NCI-H1436 treated with DMSO at 0.1 percent for 48 hours (cell line): ENCODE results near the gene TSPAN5.

ENCODE experiments used
- DNase-seq: peaks from one replicate; lab custom pipeline; 2025; lab: John Stamatoyannopoulos, UW

Gene TSPAN5

GRCh38 chr4:98585596-98585995 is 72.8 kb downstream of the TSPAN5 start:
- DNase-seq, result no peak

GRCh38 chr4:98584265-98584664 is 74.1 kb downstream of the TSPAN5 start:
- DNase-seq, result no peak

DNA sequence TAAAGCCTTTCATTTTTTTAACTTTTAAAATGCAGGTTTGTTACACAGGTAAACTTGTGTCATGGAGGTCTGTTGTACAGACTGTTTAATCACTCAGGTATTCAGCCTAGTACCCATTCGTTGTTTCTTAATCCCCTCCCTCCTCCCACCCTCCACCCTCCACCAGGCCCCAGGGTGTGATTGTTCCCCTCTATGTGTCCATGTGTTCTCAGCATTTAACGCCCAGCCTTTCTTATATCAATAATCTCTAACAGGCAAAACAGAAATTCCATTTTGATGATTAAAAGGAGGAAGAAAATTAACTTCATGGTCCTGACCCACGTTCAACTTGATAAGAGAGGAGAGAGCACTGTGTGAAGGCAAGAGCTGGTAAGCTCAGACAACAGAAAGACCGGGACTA is 75.1 kb downstream of the TSPAN5 start:
- DNase-seq, result no peak

DNA sequence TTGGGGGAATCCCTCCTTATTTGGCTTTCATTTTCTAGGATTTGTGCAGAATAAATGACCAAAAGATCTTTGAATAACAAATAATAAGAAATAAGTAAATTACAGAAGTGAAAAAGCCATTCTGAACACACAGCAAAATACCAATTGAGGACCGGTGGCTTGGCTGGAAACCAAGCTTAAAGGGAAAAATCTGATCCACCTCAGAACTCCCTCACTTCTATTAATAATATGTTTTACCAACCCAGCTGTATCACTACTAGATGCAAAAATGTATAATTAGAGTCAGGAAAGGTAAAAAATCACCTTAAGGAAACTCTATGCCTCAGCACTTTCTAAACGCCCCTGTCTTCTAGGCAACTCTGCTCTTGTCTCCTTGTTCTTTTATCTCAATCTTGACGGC is 77.3 kb downstream of the TSPAN5 start:
- no peak for DNase-seq

GRCh38 chr4:98577956-98578355 is 80.5 kb downstream of the TSPAN5 start:
- DNase-seq, result no peak

- DNase-seq, result no peak
These were observed 83.6 kb downstream of the TSPAN5 start for GRCh38 chr4:98574816-98575215.

DNA sequence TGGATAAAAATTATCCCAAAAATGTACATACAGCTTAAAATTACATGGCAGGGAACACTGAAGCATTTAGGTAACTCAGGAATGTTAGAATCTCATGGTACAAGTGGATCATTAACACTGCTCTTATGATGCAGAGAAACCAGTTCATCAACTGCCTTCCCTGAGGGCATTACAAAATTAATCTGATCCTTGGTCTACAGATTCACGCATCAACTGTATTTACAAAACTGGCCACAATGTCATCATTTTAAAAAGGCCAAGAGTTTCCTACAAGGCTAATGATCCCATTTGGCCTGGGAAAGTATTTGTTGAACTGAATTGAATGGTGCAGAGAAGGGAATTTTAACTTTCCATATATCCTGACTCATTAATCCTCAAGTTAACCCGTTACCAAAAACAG is 84.6 kb downstream of the TSPAN5 start:
- no peak for DNase-seq

GRCh38 chr4:98572697-98573096 is 85.7 kb downstream of the TSPAN5 start:
- no peak for DNase-seq

- no peak for DNase-seq
These were observed 87.1 kb downstream of the TSPAN5 start for GRCh38 chr4:98571161-98571786.

- DNase-seq, result no peak
These were observed 88.1 kb downstream of the TSPAN5 start for GRCh38 chr4:98570151-98570797.

- no peak for DNase-seq
These were observed 89.3 kb downstream of the TSPAN5 start for GRCh38 chr4:98568941-98569663.

- DNase-seq, result no peak
These were observed 90.8 kb downstream of the TSPAN5 start for GRCh38 chr4:98567611-98568010.

DNA sequence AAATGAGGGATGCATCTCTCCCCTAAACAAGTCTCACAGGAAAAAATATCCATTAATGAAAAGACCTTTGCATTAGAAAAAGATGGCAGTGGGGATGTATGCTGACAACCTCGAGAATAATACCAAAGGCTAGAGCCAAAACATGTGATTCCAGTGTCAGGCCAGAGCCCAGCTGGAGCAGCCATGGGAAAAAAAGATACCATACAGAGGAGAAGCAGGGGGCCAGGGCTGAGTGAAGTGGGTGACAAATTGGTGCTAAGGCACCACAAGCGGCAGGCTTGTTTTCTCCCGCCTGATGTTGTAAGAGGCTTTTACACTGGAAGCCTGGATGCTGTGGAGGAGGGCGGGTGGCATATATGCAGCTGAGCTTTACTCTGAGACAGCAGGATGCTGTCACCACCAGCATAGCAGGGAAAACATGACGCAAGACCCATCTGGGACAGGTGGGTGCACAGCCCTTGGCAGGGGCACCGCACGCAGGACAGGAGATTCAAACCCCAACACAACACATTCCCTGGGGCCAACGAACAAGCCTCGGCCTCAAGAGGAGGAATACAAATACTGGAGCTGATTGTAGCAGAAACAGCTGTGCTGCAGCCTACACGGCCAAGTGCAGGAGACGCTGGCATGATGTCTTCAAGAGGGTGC is 91.9 kb downstream of the TSPAN5 start:
- DNase-seq, result no peak

DNA sequence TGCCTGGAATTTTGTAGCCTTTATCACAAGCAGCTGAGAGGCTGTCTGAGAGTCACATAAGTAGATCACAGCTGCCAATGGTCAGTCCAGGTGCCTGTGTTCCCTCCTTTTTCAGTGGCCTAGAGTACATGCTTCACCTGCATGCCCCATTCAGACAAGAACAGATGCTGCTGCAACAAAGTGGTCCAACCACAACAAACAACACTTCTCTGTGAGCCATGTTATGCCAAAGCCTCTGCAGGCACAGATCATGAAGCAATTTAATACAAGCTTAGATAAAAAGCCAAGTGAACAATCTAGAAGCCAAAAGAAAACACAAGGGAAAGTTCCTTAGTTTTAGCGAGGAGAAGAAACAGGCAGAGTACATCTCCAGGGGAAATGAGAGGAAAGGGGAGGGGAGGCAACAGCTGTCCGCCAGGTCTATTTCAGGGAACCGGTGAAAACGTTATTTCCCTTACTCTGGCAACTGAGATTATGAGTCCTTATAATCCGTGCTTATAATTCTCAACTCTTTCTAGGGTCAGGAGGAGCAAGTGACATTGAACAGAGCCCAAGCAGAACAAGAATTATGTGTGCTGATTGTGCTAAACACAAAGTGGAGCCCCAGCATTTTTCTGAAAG is 92.6 kb downstream of the TSPAN5 start:
- no peak for DNase-seq

GRCh38 chr4:98564852-98565251 is 93.6 kb downstream of the TSPAN5 start:
- DNase-seq, result no peak

GRCh38 chr4:98560321-98560720 is 98.1 kb downstream of the TSPAN5 start:
- DNase-seq, result no peak

- DNase-seq, result no peak
These were observed 99.8 kb downstream of the TSPAN5 start for GRCh38 chr4:98558471-98559169.

- no peak for DNase-seq
These were observed 101.1 kb downstream of the TSPAN5 start for GRCh38 chr4:98557194-98557892.

DNA sequence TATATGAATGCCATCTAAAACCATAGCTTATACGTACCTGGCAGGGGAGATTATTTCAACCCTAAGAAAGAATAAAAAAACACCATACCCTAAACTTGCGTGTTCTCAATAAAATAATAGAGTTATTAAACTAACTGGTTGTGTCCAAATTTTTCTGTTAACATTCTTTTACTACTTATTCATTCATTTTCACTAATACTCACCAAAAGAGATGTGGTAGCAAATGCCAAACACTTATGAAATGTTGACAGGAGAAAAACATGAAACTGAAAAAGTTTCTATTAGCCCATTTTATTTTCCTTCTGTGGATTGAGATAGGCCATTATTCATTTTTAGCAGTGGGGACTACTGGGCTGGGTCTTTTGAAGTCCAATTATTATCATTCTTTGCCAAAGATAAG is 102.0 kb downstream of the TSPAN5 start:
- no peak for DNase-seq

DNA sequence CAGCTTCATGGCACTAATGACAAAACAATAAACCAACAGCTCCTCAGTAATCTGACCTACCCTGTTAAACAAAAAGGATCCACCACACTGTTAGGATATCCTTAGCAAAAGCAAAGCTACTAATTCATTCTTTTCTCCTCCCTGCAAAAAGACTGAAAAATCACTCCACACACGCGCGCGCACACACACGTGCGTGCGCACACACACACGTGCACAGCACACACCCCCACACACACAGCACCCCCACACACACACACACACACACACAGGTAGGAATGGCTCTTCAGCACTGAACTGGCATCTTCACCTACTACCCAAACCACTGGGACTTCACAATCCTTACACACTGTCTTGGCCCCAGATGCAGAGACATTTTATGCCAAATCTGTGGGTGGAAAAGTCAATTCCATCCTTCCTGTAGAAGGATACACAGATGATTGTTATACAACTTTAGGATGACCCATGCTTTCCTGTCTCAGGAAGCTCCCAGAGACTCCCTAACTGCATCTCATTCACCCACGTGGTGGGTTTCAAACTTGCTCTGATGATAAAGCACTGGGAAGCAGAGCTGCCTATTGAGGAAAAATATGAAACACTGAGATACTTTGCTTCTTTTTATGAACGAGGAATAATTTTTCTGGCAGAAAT is 102.5 kb downstream of the TSPAN5 start:
- DNase-seq, result no peak
